ENCODE data around the gene HLA-C.
"Not testable (repeated sequence)": the region's sequence is repeated elsewhere in the genome, so short reads cannot be mapped to it uniquely, and the experiment has no call there.

Gene HLA-C

GRCh38 chr6:31270788-31271640 is 878 bp downstream of the HLA-C start:
- peak; percentile 47 for ATAC-seq
- peak; percentile 68 for DNase-seq

GRCh38 chr6:31268836-31269235 is 3.1 kb downstream of the HLA-C start:
- ATAC-seq (no peak), DNase-seq (no peak)

- no peak for ATAC-seq
- no peak for DNase-seq
These were observed 3.5 kb downstream of the HLA-C start for GRCh38 chr6:31268369-31268765.

- no peak for DNase-seq
- ATAC-seq = no peak
These were observed 4.1 kb downstream of the HLA-C start for GRCh38 chr6:31267651-31268368.

- ATAC-seq (no peak), DNase-seq (no peak)
These were observed 5.1 kb downstream of the HLA-C start for GRCh38 chr6:31266567-31267360.

- ATAC-seq (no peak), DNase-seq (no peak)
These were observed 6.0 kb downstream of the HLA-C start for GRCh38 chr6:31265926-31266325.

- DNase-seq, ATAC-seq: not testable (repeated sequence)
These were observed 8.5 kb downstream of the HLA-C start for GRCh38 chr6:31263346-31263933.

GRCh38 chr6:31259995-31260394 is 11.9 kb downstream of the HLA-C start:
- not testable (repeated sequence) for DNase-seq, ATAC-seq

- ATAC-seq = peak; percentile 36
- DNase-seq = no peak
These were observed 19.3 kb downstream of the HLA-C start for GRCh38 chr6:31252625-31253024.

GRCh38 chr6:31251261-31251660 is 20.6 kb downstream of the HLA-C start:
- ATAC-seq = no peak
- no peak for DNase-seq

- ATAC-seq (no peak), DNase-seq (no peak)
These were observed 22.7 kb downstream of the HLA-C start for GRCh38 chr6:31249184-31249583.

GRCh38 chr6:31247813-31248212 is 24.1 kb downstream of the HLA-C start:
- DNase-seq = no peak
- no peak for ATAC-seq

- DNase-seq (no peak), ATAC-seq (no peak)
These were observed 25.8 kb downstream of the HLA-C start for GRCh38 chr6:31246051-31246521.

GRCh38 chr6:31243508-31243907 is 28.4 kb downstream of the HLA-C start:
- ATAC-seq (no peak), DNase-seq (no peak)

- no peak for ATAC-seq
- no peak for DNase-seq
These were observed 32.0 kb downstream of the HLA-C start for GRCh38 chr6:31239854-31240253.

GRCh38 chr6:31234101-31234500 is 37.8 kb downstream of the HLA-C start:
- not testable (repeated sequence) for DNase-seq, ATAC-seq

GRCh38 chr6:31228476-31228875 is 43.4 kb downstream of the HLA-C start:
- ATAC-seq = no peak
- no peak for DNase-seq

GRCh38 chr6:31227143-31227542 is 44.7 kb downstream of the HLA-C start:
- DNase-seq = no peak
- no peak for ATAC-seq

GRCh38 chr6:31225735-31226134 is 46.2 kb downstream of the HLA-C start:
- ATAC-seq (no peak), DNase-seq (no peak)

- no peak for ATAC-seq
- no peak for DNase-seq
These were observed 49.4 kb downstream of the HLA-C start for GRCh38 chr6:31222496-31222895.

Measured in stimulated activated naive CD8-positive, alpha-beta T cell treated with anti-CD3 and anti-CD28 coated beads, Interleukin-15, Interleukin-2, amounts not matched to agents 100 U/mL and 50 U/mL, for 24 hours (primary cell).